ENCODE measurements around the gene ELAC1.
"Not testable (repeated sequence)": the region's sequence is repeated elsewhere in the genome, so short reads cannot be mapped to it uniquely, and the experiment has no call there.

GRCh38 chr18:50972404-50972803 is 4.6 kb downstream of the ELAC1 start:
- not testable (repeated sequence) for TF ChIP-seq SIX5 (IDR thresholded peaks at IDR 0.05; ENCODE audit: low read depth, low read length); CTCF (IDR thresholded peaks at IDR 0.05; ENCODE audit: control extremely low read depth in 1 of 3, insufficient read depth in 1 of 3, low read depth in 1 of 3, low read length in 3 of 3); CHD2 (IDR thresholded peaks at IDR 0.05; ENCODE audit: low read length)

Data from H1 (cell line).